Measurements from ENCODE around the gene CHADL.

- TF ChIP-seq, protein P1, sequence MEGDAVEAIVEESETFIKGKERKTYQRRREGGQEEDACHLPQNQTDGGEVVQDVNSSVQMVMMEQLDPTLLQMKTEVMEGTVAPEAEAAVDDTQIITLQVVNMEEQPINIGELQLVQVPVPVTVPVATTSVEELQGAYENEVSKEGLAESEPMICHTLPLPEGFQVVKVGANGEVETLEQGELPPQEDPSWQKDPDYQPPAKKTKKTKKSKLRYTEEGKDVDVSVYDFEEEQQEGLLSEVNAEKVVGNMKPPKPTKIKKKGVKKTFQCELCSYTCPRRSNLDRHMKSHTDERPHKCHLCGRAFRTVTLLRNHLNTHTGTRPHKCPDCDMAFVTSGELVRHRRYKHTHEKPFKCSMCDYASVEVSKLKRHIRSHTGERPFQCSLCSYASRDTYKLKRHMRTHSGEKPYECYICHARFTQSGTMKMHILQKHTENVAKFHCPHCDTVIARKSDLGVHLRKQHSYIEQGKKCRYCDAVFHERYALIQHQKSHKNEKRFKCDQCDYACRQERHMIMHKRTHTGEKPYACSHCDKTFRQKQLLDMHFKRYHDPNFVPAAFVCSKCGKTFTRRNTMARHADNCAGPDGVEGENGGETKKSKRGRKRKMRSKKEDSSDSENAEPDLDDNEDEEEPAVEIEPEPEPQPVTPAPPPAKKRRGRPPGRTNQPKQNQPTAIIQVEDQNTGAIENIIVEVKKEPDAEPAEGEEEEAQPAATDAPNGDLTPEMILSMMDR (optimal IDR thresholded peaks at IDR 0.05 in 1 of 3, IDR thresholded peaks at IDR 0.05 in 1 of 3, conservative IDR thresholded peaks at IDR 0.05 in 1 of 3; ENCODE audit: extremely low read depth in 1 of 3, insufficient read depth in 2 of 3, low read length in 3 of 3), result no peak
- no peak for TF ChIP-seq EZH2 (IDR thresholded peaks at IDR 0.05; ENCODE audit: low read length)
Observed at GRCh38 chr22:41204992-41205900, 35.5 kb downstream of the CHADL start, which contains the start of gene L3MBTL2.
